Measurements from ENCODE around the gene SLC35C1. TPM values are rescaled to one million over a fixed set of nuclear protein-coding genes. Genes with fewer than 3 reads are reported as not detected.

The SLC35C1 gene
- total and polyA plus RNA-seq, 2 of the 8 experiments (the other 6 are each of a cell fraction or from before 2014, with no cell fraction given): 4.6 to 10.6 TPM

GRCh38 chr11:45786272-45786671 is 18.7 kb upstream of the SLC35C1 start:
- Histone ChIP-seq H3K23me2 (ENCODE audit: low read depth, low read length) (no peaks in the 10 kb centered on the region), H3K79me1 (ENCODE audit: low read depth, low read length) (no peaks in the 10 kb centered on the region), H3K4ac (replicated peaks; ENCODE audit: insufficient read length, low read depth, low read length) (no peak overlapping the region), H3K18ac (ENCODE audit: extremely low read depth, low read length) (no peak overlapping the region), H4K8ac (ENCODE audit: extremely low read depth, insufficient read depth, low read length) (no peak overlapping the region), H2BK12ac (ENCODE audit: low read depth, low read length) (no peak overlapping the region), H3K36me3 (ENCODE audit: control insufficient read depth in 2 of 4, insufficient read depth in 4 of 4, low read length in 3 of 4) (no peaks in the 10 kb centered on the region), H2BK15ac (ENCODE audit: low read length) (no peak overlapping the region), H2BK20ac (ENCODE audit: low read length) (no peak overlapping the region), H4K5ac (ENCODE audit: insufficient read length, low read depth, low read length) (no peak overlapping the region), H3K79me2 (ENCODE audit: control insufficient read depth in 1 of 2, insufficient read depth in 2 of 2, low read length in 2 of 2) (no peaks in the 10 kb centered on the region), H3K27ac (ENCODE audit: low read depth, low read length) (no peak overlapping the region), H3K9me3 (ENCODE audit: insufficient read depth in 2 of 2, low read depth in 1 of 2, low read length in 1 of 2) (peaks cover 4 to 5% of the 10 kb centered on the region in 2 experiments; a peak in 1 of 4 replicates), H3K23ac (ENCODE audit: insufficient read length) (no peak overlapping the region), H3K4me1 (replicated peaks in 1 of 4; ENCODE audit: control insufficient read depth in 3 of 4, insufficient read depth in 4 of 4, low read length in 3 of 4) (no peaks in the 10 kb centered on the region), H3K9ac (replicated peaks in 1 of 4; ENCODE audit: extremely low read depth in 1 of 4, low read depth in 3 of 4, low read length in 3 of 4) (no peak overlapping the region), H4K91ac (replicated peaks; ENCODE audit: insufficient read length, low read length) (no peak overlapping the region), H4K20me1 (replicated peaks in 1 of 2; ENCODE audit: control insufficient read depth in 1 of 2, insufficient read depth in 2 of 2, low read length in 2 of 2) (no peaks in the 10 kb centered on the region), H2AK5ac (ENCODE audit: low read depth, low read length) (no peak overlapping the region), H3K4me2 (ENCODE audit: insufficient read depth in 1 of 2, low read depth in 2 of 2, low read length in 2 of 2) (no peak overlapping the region), H3K27me3 (replicated peaks in 1 of 4; ENCODE audit: control insufficient read depth in 3 of 4, extremely low read depth in 1 of 4, insufficient read depth in 3 of 4, low read length in 3 of 4) (no peaks in the 10 kb centered on the region), H3K56ac (replicated peaks; ENCODE audit: insufficient read length, low read depth, low read length) (no peak overlapping the region), H3K14ac (ENCODE audit: insufficient read length) (no peak overlapping the region), H2AFZ (ENCODE audit: low read length) (no peak overlapping the region), H2BK5ac (ENCODE audit: low read depth, low read length) (no peak overlapping the region), H2BK120ac (replicated peaks; ENCODE audit: low read depth, low read length) (no peak overlapping the region), H3K4me3 (ENCODE audit: extremely low read depth in 1 of 4, insufficient read depth in 2 of 4, low read depth in 3 of 4, low read length in 4 of 4) (no peak overlapping the region)
- ChIA-PET POLR2A (ENCODE audit: partially characterized antibody) (no interaction called here), CTCF (ENCODE audit: partially characterized antibody) (interaction anchor here (0.8 to 1.1 kb wide), 2 partner anchors 15 to 119 kb away, joined by 3 read pairs; no protein-coding TSS in a partner anchor)
- no peak for TF ChIP-seq SRF (IDR thresholded peaks at IDR 0.05; ENCODE audit: low read depth, low read length)
- no peak for TF ChIP-seq KDM1A (IDR thresholded peaks at IDR 0.05; ENCODE audit: borderline replicate concordance, low read length)
- no peak for TF ChIP-seq TEAD4 (IDR thresholded peaks at IDR 0.05; ENCODE audit: low read depth, low read length)
- TF ChIP-seq HDAC2 (IDR thresholded peaks at IDR 0.05; ENCODE audit: borderline replicate concordance in 1 of 2, low read depth in 2 of 2, low read length in 2 of 2): no peak
- no peak for TF ChIP-seq TAF7 (optimal IDR thresholded peaks at IDR 0.05; ENCODE audit: borderline replicate concordance, low read depth, low read length)
- no peak for TF ChIP-seq ATF3 (IDR thresholded peaks at IDR 0.05; ENCODE audit: insufficient read depth, low read depth, low read length)
- no peak for TF ChIP-seq TAF1 (IDR thresholded peaks at IDR 0.05; ENCODE audit: low read depth, low read length)
- TF ChIP-seq CHD1 (IDR thresholded peaks at IDR 0.05; ENCODE audit: low read depth, low read length): no peak
- no peak for TF ChIP-seq MAX (IDR thresholded peaks at IDR 0.05)
- TF ChIP-seq CTCF (IDR thresholded peaks at IDR 0.05; ENCODE audit: control extremely low read depth in 1 of 3, insufficient read depth in 1 of 3, low read depth in 1 of 3, low read length in 3 of 3): no peak
- no peak for TF ChIP-seq CHD2 (IDR thresholded peaks at IDR 0.05; ENCODE audit: low read length)
- 77% methylated on average over 2 of the region's 2 CpGs; no CpG with 5 or more reads in 1 of the 2 experiments for WGBS, 2 experiments (ENCODE audit: extremely low coverage in 1 of 2, insufficient coverage in 1 of 2, insufficient read length in 1 of 2, insufficient replicate concordance in 2 of 2, low coverage in 1 of 2, low lambda C conversion rate in 2 of 2, missing lambda C conversion rate in 1 of 2)
- DNase-seq (ENCODE audit: low read depth in 1 of 2, low spot score in 2 of 2) (no peak), FAIRE-seq (no peak)

Measured in H1 (cell line).